NCI-H446 treated with DMSO at 0.1 percent for 48 hours (cell line): ENCODE results near the gene PSMD13.
"Not testable (repeated sequence)": the region's sequence is repeated elsewhere in the genome, so short reads cannot be mapped to it uniquely, and the experiment has no call there.

Experiments used
- DNase-seq: peaks from one replicate; lab custom pipeline; 2025; lab: John Stamatoyannopoulos, UW

PSMD13 gene

GRCh38 chr11:250740-251299 lies 14.0 kb downstream of the PSMD13 start:
- no peak for DNase-seq

GRCh38 chr11:251550-251949 lies 14.8 kb downstream of the PSMD13 start:
- DNase-seq = no peak

GRCh38 chr11:252666-253065 lies 15.9 kb downstream of the PSMD13 start:
- no peak for DNase-seq

- no peak for DNase-seq
Measured at GRCh38 chr11:253160-253885, 16.5 kb downstream of the PSMD13 start.

GRCh38 chr11:253886-254270 lies 17.1 kb downstream of the PSMD13 start:
- DNase-seq = no peak

GRCh38 chr11:255176-255575 lies 18.4 kb downstream of the PSMD13 start:
- no peak for DNase-seq

- DNase-seq = no peak
Measured at GRCh38 chr11:255816-256215, 19.0 kb downstream of the PSMD13 start.

- no peak for DNase-seq
Measured at GRCh38 chr11:256952-257737, 20.4 kb downstream of the PSMD13 start.

- no peak for DNase-seq
Measured at GRCh38 chr11:257766-258493, 21.2 kb downstream of the PSMD13 start.

- DNase-seq = no peak
Measured at GRCh38 chr11:259413-259812, 22.6 kb downstream of the PSMD13 start.

GRCh38 chr11:261624-262023 lies 24.8 kb downstream of the PSMD13 start:
- no peak for DNase-seq

GRCh38 chr11:266676-267439 lies 30.1 kb downstream of the PSMD13 start:
- DNase-seq = no peak

GRCh38 chr11:267491-267994 lies 30.8 kb downstream of the PSMD13 start:
- DNase-seq = no peak

- not testable (repeated sequence) for DNase-seq
Measured at GRCh38 chr11:268716-269145, 32.0 kb downstream of the PSMD13 start.

GRCh38 chr11:269146-269890 lies 32.5 kb downstream of the PSMD13 start:
- no peak for DNase-seq

GRCh38 chr11:270451-271318 lies 33.9 kb downstream of the PSMD13 start:
- DNase-seq = no peak

GRCh38 chr11:271319-271715 lies 34.5 kb downstream of the PSMD13 start:
- no peak for DNase-seq

- DNase-seq = no peak
Measured at GRCh38 chr11:272195-272930, 35.6 kb downstream of the PSMD13 start.

GRCh38 chr11:272931-273198 lies 36.1 kb downstream of the PSMD13 start:
- no peak for DNase-seq
